ENCODE data around the gene HOXD11. TPM values are rescaled to one million over a fixed set of nuclear protein-coding genes. Genes with fewer than 3 reads are reported as not detected.
A peak's percentile ranks its signal among the peaks of the same experiment; 100 is the strongest.

HOXD11 gene
- total and polyA plus RNA-seq, 2 of the 13 experiments (the other 11 are each of a cell fraction or from before 2014, with no cell fraction given) = not detected

GRCh38 chr2:176157499-176158185 is 50.6 kb downstream of the HOXD11 start (continued):
- TF ChIP-seq ZNF687 (CRISPR knock-in tag; IDR thresholded peaks at IDR 0.05) (peak; percentile 31; the same call in 1 of the 2 replicates), PLRG1 (conservative IDR thresholded peaks at IDR 0.05) (no peak), BCL6 (CRISPR knock-in tag; IDR thresholded peaks at IDR 0.05) (no peak), ZNF33A (CRISPR knock-in tag; IDR thresholded peaks at IDR 0.05; ENCODE audit: borderline replicate concordance) (no peak), KLF15 (CRISPR knock-in tag; IDR thresholded peaks at IDR 0.05; ENCODE audit: borderline replicate concordance) (no peak), BRF2 (CRISPR knock-in tag; IDR thresholded peaks at IDR 0.05) (no peak), ZNF556 (CRISPR knock-in tag; IDR thresholded peaks at IDR 0.05; ENCODE audit: borderline replicate concordance) (no peak), ZNF660 (CRISPR knock-in tag; IDR thresholded peaks at IDR 0.05; ENCODE audit: borderline replicate concordance, low read depth) (no peak), FIP1L1 (IDR thresholded peaks at IDR 0.05; ENCODE audit: borderline replicate concordance, insufficient read depth, low read depth, low read length) (no peak), ATF7-NPFF (CRISPR knock-in tag; IDR thresholded peaks at IDR 0.05; ENCODE audit: low read depth) (no peak), EZH2 (conservative IDR thresholded peaks at IDR 0.05; ENCODE audit: low read depth, low read length) (peak; percentile 94; the same call in 1 of the 2 replicates), ZFP36 (IDR thresholded peaks at IDR 0.05; ENCODE audit: borderline replicate concordance, low read depth, low read length, partially characterized antibody) (peak; percentile 4), NFIB (CRISPR knock-in tag; IDR thresholded peaks at IDR 0.05; ENCODE audit: borderline replicate concordance) (no peak), MIER2 (CRISPR knock-in tag; IDR thresholded peaks at IDR 0.05) (no peak), SALL1 (CRISPR knock-in tag; IDR thresholded peaks at IDR 0.05) (peak; percentile 54; the same call in 1 of the 2 replicates), U2AF1 (optimal IDR thresholded peaks at IDR 0.05; ENCODE audit: low read depth, low read length) (no peak), ZKSCAN1 (IDR thresholded peaks at IDR 0.05; ENCODE audit: low read length) (no peak), NFRKB (IDR thresholded peaks at IDR 0.05) (no peak), ZSCAN25 (CRISPR knock-in tag; IDR thresholded peaks at IDR 0.05) (no peak), POGZ (CRISPR knock-in tag; IDR thresholded peaks at IDR 0.05) (no peak), NPAS2 (CRISPR knock-in tag; IDR thresholded peaks at IDR 0.05; ENCODE audit: borderline replicate concordance) (no peak)
- TF ChIP-seq, protein P1, sequence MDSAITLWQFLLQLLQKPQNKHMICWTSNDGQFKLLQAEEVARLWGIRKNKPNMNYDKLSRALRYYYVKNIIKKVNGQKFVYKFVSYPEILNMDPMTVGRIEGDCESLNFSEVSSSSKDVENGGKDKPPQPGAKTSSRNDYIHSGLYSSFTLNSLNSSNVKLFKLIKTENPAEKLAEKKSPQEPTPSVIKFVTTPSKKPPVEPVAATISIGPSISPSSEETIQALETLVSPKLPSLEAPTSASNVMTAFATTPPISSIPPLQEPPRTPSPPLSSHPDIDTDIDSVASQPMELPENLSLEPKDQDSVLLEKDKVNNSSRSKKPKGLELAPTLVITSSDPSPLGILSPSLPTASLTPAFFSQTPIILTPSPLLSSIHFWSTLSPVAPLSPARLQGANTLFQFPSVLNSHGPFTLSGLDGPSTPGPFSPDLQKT (CRISPR knock-in tag; IDR thresholded peaks at IDR 0.05; ENCODE audit: borderline replicate concordance) = no peak
- TF ChIP-seq, protein P2, sequence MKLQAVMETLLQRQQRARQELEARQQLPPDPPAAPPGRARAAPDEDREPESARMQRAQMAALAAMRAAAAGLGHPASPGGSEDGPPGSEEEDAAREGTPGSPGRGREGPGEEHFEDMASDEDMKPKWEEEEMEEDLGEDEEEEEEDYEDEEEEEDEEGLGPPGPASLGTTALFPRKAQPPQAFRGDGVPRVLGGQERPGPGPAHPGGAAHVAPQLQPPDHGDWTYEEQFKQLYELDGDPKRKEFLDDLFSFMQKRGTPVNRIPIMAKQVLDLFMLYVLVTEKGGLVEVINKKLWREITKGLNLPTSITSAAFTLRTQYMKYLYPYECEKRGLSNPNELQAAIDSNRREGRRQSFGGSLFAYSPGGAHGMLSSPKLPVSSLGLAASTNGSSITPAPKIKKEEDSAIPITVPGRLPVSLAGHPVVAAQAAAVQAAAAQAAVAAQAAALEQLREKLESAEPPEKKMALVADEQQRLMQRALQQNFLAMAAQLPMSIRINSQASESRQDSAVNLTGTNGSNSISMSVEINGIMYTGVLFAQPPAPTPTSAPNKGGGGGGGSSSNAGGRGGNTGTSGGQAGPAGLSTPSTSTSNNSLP (IDR thresholded peaks at IDR 0.05; ENCODE audit: low read depth, low read length) = no peak
